Spleen (tissue), 7 donors: ENCODE data around the gene SCG5.

Experiments used
- POLR2AphosphoS5 ChIP-seq, 3 donors: sonication (generic); formaldehyde crosslinking; IDR thresholded peaks; one replicate each; pipeline ENCODE4 v1.5.1; 2017; ENCODE audit warnings: antibody characterized with exemption in 3 of 3
- TF ChIP-seq, protein P1 (sequence below), 11 experiments: fragments of 200-600 bp in 7 of 11; fragments of 450-650 bp in 4 of 11; sonication (generic) in 4 of 11; IDR thresholded peaks in 8 of 11; conservative IDR thresholded peaks in 3 of 11; 1 replicate in 7 of 11; 2 replicates in 4 of 11; pipeline versions ENCODE4 v1.4.0 to v1.8.0; 2016 to 2021; ENCODE audit warnings: antibody characterized with exemption in 11 of 11, inconsistent platforms in 4 of 11, mild to moderate bottlenecking in 1 of 11
- donor health status: DM: no; HTN: no; CAD: no; lungs with moderate emphysema.
- donor health status: DM: no; HTN: no; CAD: no.
- donor health status: DM: no; HTN: no; CAD: no.

DNA sequence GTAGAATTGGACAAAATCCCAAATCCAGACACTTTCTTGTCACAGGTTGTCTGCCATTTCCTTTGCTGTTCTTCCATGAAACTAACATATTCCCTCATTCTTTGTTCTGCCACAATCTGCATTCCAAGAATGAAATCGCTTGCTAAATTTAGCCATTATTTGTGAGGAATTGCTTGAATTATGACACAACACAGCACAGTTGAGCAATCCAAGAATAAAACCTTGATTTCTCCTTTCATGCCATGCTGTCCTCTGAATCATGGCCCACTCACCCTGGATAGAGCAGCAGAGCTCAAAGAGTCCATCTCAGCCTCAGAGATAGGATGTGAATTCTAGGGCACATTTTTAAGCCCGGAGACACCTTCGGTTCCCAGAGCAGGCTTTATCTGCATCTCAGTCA, 41.1 kb downstream of the SCG5 start:
- TF ChIP-seq, protein P1, sequence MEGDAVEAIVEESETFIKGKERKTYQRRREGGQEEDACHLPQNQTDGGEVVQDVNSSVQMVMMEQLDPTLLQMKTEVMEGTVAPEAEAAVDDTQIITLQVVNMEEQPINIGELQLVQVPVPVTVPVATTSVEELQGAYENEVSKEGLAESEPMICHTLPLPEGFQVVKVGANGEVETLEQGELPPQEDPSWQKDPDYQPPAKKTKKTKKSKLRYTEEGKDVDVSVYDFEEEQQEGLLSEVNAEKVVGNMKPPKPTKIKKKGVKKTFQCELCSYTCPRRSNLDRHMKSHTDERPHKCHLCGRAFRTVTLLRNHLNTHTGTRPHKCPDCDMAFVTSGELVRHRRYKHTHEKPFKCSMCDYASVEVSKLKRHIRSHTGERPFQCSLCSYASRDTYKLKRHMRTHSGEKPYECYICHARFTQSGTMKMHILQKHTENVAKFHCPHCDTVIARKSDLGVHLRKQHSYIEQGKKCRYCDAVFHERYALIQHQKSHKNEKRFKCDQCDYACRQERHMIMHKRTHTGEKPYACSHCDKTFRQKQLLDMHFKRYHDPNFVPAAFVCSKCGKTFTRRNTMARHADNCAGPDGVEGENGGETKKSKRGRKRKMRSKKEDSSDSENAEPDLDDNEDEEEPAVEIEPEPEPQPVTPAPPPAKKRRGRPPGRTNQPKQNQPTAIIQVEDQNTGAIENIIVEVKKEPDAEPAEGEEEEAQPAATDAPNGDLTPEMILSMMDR (IDR thresholded peaks at IDR 0.05 in 8 of 11, conservative IDR thresholded peaks at IDR 0.05 in 3 of 11) = no peak
- no peak for TF ChIP-seq POLR2AphosphoS5 (IDR thresholded peaks at IDR 0.05)
